SH-SY5Y (cell line): ENCODE measurements around the gene CCDC85A.

ENCODE experiments used
- GATA2 ChIP-seq: IDR thresholded peaks from 2 replicates; pipeline ENCODE4 v1.6.1; 2011; ENCODE audit warnings: mild to moderate bottlenecking, low read depth, low read length
- GATA3 ChIP-seq: IDR thresholded peaks from 2 replicates; pipeline ENCODE4 v1.6.1; 2011; ENCODE audit warnings: low read depth, mild to moderate bottlenecking, low read length, moderate library complexity

- TF ChIP-seq GATA3 = no peak
- no peak for TF ChIP-seq GATA2
These were observed 150.8 kb downstream of the CCDC85A start for GRCh38 chr2:56334622-56335021.
